OCI-LY7 (cell line): Measurements from ENCODE around the gene FGGY. TPM values are rescaled to one million over a fixed set of nuclear protein-coding genes. Genes with fewer than 3 reads are reported as not detected.
A peak's percentile ranks its signal among the peaks of the same experiment; 100 is the strongest.

Experiments
- Bru-seq: library from RNA; stranded (reverse); fragments of 400-500 nt; gene quantifications from one replicate; lab custom pipeline; 2021; lab: Mats Ljungman, UMichigan
- BruChase-seq, 2 experiments: library from RNA; stranded (reverse); fragments of 400-500 nt; gene quantifications; one replicate each; lab custom pipeline; 2021; lab: Mats Ljungman, UMichigan
- BruUV-seq: library from RNA; stranded (reverse); fragments of 400-500 nt; replicated peaks from 2 replicates; lab custom pipeline; 2021; lab: Mats Ljungman, UMichigan
- CTCF ChIA-PET: fragments of 300-600 bp; sonication (Branson Sonifier 250); formaldehyde crosslinking; loops from one replicate; lab custom pipeline; 2022; ENCODE audit warnings: antibody characterized with exemption; ENCODE audit not compliant: unreplicated experiment; lab: Charles Lee
- POLR2A ChIA-PET: fragments of 300-600 bp; sonication (Branson Sonifier 250); formaldehyde crosslinking; loops from one replicate; lab custom pipeline; 2022; ENCODE audit warnings: antibody characterized with exemption; lab: Charles Lee
- DNase-seq: peaks from one replicate; pipeline ENCODE4 v3.0.0-alpha.2; 2015; ENCODE audit warnings: low spot score
- H2AFZ ChIP-seq: fragments of 200-600 bp; sonication (generic), shearing (Covaris generic); 2 replicates; pipeline ENCODE4 v1.6.1; 2014; ENCODE audit warnings: mild to moderate bottlenecking, antibody characterized with exemption, low read length, moderate library complexity
- H3K27ac ChIP-seq: fragments of 200-600 bp; sonication (generic); 2 replicates; pipeline ENCODE4 v1.5.1; 2014; ENCODE audit warnings: mixed run types, low read depth, mild to moderate bottlenecking, moderate library complexity, low read length, inconsistent platforms; ENCODE audit not compliant: poor library complexity, severe bottlenecking
- H3K36me3 ChIP-seq: fragments of 200-600 bp; sonication (generic); 2 replicates; pipeline ENCODE4 v1.6.1; 2014; ENCODE audit warnings: mild to moderate bottlenecking, antibody characterized with exemption, low read length, moderate library complexity, mixed read lengths; ENCODE audit not compliant: insufficient read depth
- H3K4me1 ChIP-seq: fragments of 200-600 bp; sonication (generic); 2 replicates; pipeline ENCODE4 v1.5.1; 2014; ENCODE audit warnings: mild to moderate bottlenecking, low read length; ENCODE audit not compliant: insufficient read depth, poor library complexity, severe bottlenecking
- H3K4me2 ChIP-seq: fragments of 200-600 bp; sonication (generic); 2 replicates; pipeline ENCODE4 v1.6.1; 2014; ENCODE audit warnings: mild to moderate bottlenecking, low read length
- H3K4me3 ChIP-seq: fragments of 200-600 bp; sonication (generic); 2 replicates; pipeline ENCODE4 v1.5.1; 2014; ENCODE audit warnings: mild to moderate bottlenecking, low read depth, low read length; ENCODE audit not compliant: poor library complexity, severe bottlenecking
- H3K79me2 ChIP-seq: fragments of 200-600 bp; sonication (generic); 2 replicates; pipeline ENCODE4 v1.6.1; 2016; ENCODE audit warnings: low read depth, mild to moderate bottlenecking, low read length, moderate library complexity, mixed read lengths; ENCODE audit not compliant: insufficient read depth
- H3K9me2 ChIP-seq: fragments of 200-600 bp; sonication (generic); 2 replicates; pipeline ENCODE4 v1.6.1; 2016; ENCODE audit warnings: mild to moderate bottlenecking, low read length, mixed read lengths; ENCODE audit not compliant: insufficient read depth
- H3K9me3 ChIP-seq: fragments of 200-600 bp; sonication (generic); 2 replicates; pipeline ENCODE4 v1.6.1; 2014; ENCODE audit warnings: mild to moderate bottlenecking, mixed run types, low read length, mixed read lengths
- H4K20me1 ChIP-seq: fragments of 200-600 bp; sonication (generic); 2 replicates; pipeline ENCODE4 v1.6.1; 2014; ENCODE audit warnings: mild to moderate bottlenecking, antibody characterized with exemption, low read length, moderate library complexity, mixed read lengths; ENCODE audit not compliant: insufficient read depth
- EZH2phosphoT487 ChIP-seq: fragments of 200-600 bp; sonication (generic); IDR thresholded peaks from 2 replicates; pipeline ENCODE4 v1.6.1; 2018; ENCODE audit warnings: low read depth, borderline replicate concordance, mild to moderate bottlenecking, mixed run types, antibody characterized with exemption, low read length, moderate library complexity, mixed read lengths
- intact Hi-C: fragments of 100-400 bp; cut with micrococcal nuclease; formaldehyde crosslinking; loops from one replicate; pipeline ENCODE4 v1.10.0; 2022; ENCODE audit not compliant: unreplicated experiment
- long read RNA-seq: library from polyadenylated mRNA; stranded (forward); transcript quantifications from one replicate; pipeline ENCODE4 v2.0.0, GENCODE V29; 2022
- total RNA-seq, 2 experiments: library from RNA; depleted of rRNA in 1 of 2; stranded (reverse); fragments of >200 nt in 1 of 2; shearing (Covaris generic) in 1 of 2; gene quantifications; 2 replicates each; pipeline ENCODE4 v1.2.3, GENCODE V29; 2014 to 2022
- TF ChIP-seq, protein P1 (sequence below): fragments of 200-600 bp; sonication (generic); conservative IDR thresholded peaks from 2 replicates; pipeline ENCODE4 v1.5.1; 2014; ENCODE audit warnings: mild to moderate bottlenecking, antibody characterized with exemption, low read length, moderate library complexity, mixed read lengths

FGGY gene, protein sequence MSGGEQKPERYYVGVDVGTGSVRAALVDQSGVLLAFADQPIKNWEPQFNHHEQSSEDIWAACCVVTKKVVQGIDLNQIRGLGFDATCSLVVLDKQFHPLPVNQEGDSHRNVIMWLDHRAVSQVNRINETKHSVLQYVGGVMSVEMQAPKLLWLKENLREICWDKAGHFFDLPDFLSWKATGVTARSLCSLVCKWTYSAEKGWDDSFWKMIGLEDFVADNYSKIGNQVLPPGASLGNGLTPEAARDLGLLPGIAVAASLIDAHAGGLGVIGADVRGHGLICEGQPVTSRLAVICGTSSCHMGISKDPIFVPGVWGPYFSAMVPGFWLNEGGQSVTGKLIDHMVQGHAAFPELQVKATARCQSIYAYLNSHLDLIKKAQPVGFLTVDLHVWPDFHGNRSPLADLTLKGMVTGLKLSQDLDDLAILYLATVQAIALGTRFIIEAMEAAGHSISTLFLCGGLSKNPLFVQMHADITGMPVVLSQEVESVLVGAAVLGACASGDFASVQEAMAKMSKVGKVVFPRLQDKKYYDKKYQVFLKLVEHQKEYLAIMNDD
- total RNA-seq (2014; rRNA removed; shearing (Covaris generic)) (0.18 and 0.63 TPM in 2 replicates), total RNA-seq (2022) (4.5 and 4.9 TPM in 2 replicates), Bru-seq, nascent RNA (percentile 31 among the genes with signal in this experiment), BruChase-seq, experiment 1, labeled RNA remaining after a 6-hour chase (percentile 28 among the genes with signal in this experiment), BruChase-seq, experiment 2, labeled RNA remaining after a 2-hour chase (percentile 27 among the genes with signal in this experiment)
- long read RNA-seq, partial matches to known transcripts = 0 of 7 reads
- long read RNA-seq, other reads (novel, unspliced or antisense) = 6 of 7 reads

DNA sequence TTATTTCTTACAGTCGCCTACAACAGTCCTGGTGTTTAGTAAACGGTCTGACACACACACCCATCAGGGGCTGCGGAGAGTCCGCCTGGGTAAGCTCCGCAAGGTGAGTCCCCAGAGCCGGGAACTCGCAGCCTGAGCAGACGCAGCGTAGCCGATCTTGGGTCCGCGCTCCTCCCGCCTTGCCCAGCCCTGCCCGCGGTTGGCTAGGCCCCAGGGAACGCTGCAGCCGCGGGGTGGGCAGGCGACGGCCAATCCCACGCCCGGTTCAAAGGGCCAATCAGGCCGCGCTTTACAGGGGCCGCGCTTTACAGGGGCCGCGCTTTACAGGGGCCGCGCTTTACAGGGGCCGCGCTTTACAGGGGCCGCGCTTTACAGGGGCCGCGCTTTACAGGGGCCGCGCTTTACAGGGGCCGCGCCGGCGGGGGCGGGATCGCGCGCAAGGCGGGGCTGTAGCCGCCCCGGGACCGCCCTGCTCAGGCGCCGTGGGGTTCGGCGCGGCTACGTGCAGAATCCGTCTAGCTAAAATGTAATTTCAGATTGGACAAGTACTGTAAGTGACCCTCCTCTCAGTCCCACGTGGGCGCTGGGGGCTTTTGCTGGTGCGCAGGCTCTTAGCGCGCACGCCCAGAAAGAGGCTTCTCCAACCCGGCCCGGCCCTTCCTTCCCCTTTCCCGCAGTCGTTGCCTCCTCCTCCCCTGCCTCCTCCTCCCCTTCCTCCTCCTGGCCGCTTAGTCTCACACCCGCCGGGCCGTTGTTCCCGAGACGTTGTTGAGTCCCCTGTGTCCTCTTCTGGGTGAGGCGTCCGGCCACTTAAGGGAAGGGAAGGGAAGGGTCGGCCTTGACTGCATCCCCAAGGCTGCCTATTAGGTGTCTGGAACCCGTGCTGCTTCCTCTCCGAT is at the start of gene FGGY:
Gene FGGY, plus strand, starts transcription at position 737 of the 899 bp plus-strand sequence. CDS start 24,456 bp downstream, outside the sequence.
- DNase-seq = peak; percentile 11
- POLR2A ChIA-PET = interaction anchor here (0.6 kb wide), 1 partner anchor 511 kb away, joined by 3 read pairs; no protein-coding TSS in a partner anchor
- peak within 1 kb of the TSS; percentile 56 for H3K4me3 ChIP-seq
- no peaks in the 10 kb centered on the region for H3K9me3 ChIP-seq
- H3K9me2 ChIP-seq = no peaks in the 10 kb centered on the region
- peak within 1 kb of the TSS; percentile 58; the same call in 1 of the 2 replicates for H2AFZ ChIP-seq
- no peaks in the 10 kb centered on the region for H4K20me1 ChIP-seq
- intact Hi-C loops = loop anchor here (5.0 to 10.0 kb wide), 2 partner anchors 401 to 512 kb away; partner anchors contain the start of gene JUN
- no peak within 1 kb of the TSS for H3K27ac ChIP-seq
- H3K4me2 ChIP-seq = peak within 1 kb of the TSS; percentile 60
- no peaks in the 10 kb centered on the region for H3K36me3 ChIP-seq
- CTCF ChIA-PET = no interaction called here
- no peaks in the 10 kb centered on the region for H3K79me2 ChIP-seq
- BruUV-seq = no TSS peak
- no peaks in the 10 kb centered on the region for H3K4me1 ChIP-seq
- no peak for TF ChIP-seq EZH2phosphoT487
- TF ChIP-seq, protein P1, sequence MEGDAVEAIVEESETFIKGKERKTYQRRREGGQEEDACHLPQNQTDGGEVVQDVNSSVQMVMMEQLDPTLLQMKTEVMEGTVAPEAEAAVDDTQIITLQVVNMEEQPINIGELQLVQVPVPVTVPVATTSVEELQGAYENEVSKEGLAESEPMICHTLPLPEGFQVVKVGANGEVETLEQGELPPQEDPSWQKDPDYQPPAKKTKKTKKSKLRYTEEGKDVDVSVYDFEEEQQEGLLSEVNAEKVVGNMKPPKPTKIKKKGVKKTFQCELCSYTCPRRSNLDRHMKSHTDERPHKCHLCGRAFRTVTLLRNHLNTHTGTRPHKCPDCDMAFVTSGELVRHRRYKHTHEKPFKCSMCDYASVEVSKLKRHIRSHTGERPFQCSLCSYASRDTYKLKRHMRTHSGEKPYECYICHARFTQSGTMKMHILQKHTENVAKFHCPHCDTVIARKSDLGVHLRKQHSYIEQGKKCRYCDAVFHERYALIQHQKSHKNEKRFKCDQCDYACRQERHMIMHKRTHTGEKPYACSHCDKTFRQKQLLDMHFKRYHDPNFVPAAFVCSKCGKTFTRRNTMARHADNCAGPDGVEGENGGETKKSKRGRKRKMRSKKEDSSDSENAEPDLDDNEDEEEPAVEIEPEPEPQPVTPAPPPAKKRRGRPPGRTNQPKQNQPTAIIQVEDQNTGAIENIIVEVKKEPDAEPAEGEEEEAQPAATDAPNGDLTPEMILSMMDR = no peak

DNA sequence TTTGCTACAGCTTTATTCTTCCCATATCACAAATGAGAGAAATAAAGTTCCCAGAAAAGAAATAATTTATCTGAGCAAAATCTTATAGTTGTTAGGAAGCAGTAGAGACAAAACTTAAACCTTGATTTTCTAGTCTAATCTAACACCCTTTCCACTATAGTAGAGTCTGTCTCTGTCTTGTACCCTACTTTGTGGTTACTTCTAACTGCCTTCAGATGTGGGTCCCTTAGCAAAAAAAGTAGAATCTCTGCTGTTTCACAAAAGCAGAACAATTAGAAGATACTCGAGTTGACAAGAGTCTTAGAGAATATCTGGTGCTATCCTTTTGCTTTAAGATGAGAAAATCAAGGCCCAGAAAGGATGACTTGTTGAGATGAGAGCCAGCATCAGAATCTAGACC is 48.1 kb upstream of the FGGY start:
- no peak for DNase-seq
- H3K27ac ChIP-seq = no peak overlapping the region
- BruUV-seq = no TSS peak
- no peaks in the 10 kb centered on the region for H3K4me1 ChIP-seq
- H3K36me3 ChIP-seq = no peaks in the 10 kb centered on the region
- TF ChIP-seq, protein P1 = no peak
- intact Hi-C loops = no loop called here
- H4K20me1 ChIP-seq = no peaks in the 10 kb centered on the region
- no peaks in the 10 kb centered on the region for H3K79me2 ChIP-seq
- H3K9me3 ChIP-seq = no peaks in the 10 kb centered on the region
- H3K4me2 ChIP-seq = no peak overlapping the region
- ChIA-PET CTCF (no interaction called here), POLR2A (no interaction called here)
- no peaks in the 10 kb centered on the region for H3K9me2 ChIP-seq
- no peak overlapping the region for H2AFZ ChIP-seq
- H3K4me3 ChIP-seq = no peak overlapping the region
